ENCODE measurements around the gene SLC34A2.

The SLC34A2 gene

GRCh38 chr4:25703731-25704388 is 48.2 kb downstream of the SLC34A2 start:
- no peak for TF ChIP-seq PAX5 (IDR thresholded peaks at IDR 0.05; ENCODE audit: insufficient read depth, low read length, severe bottlenecking)
- no peak for TF ChIP-seq TAF1 (IDR thresholded peaks at IDR 0.05; ENCODE audit: low read depth, low read length)
- no peak for TF ChIP-seq POLR2A (IDR thresholded peaks at IDR 0.05; ENCODE audit: low read depth, low read length)
- no peak for TF ChIP-seq POU2F2 (IDR thresholded peaks at IDR 0.05; ENCODE audit: low read depth, low read length)
- TF ChIP-seq POLR2AphosphoS5 (IDR thresholded peaks at IDR 0.05; ENCODE audit: low read depth, low read length): no peak
- no peak for TF ChIP-seq SPI1 (IDR thresholded peaks at IDR 0.05; ENCODE audit: low read depth, low read length)
- DNase-seq (ENCODE audit: insufficient read length, low spot score) (no peak), FAIRE-seq (no peak)

DNA sequence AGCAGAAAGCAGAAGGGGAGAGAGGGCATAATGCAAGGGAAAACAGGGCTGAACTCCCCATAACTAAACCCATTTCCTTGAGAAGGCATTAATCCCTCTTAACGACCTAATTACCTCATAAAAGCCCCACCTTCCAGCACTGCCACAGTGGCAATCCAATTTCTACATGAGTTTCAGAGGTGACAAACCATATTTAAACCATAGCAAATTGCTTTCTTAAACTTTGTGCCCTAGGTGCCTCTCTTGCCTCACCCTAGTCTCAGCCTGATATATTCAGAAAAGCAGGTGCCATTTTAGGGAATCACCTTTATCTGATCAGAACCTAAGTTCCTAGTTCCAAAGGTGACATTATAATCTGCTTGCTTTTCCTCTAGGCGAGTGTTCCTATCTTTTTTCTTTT is 48.9 kb downstream of the SLC34A2 start:
- TF ChIP-seq SPI1 (IDR thresholded peaks at IDR 0.05; ENCODE audit: low read depth, low read length) (no peak), POLR2AphosphoS5 (IDR thresholded peaks at IDR 0.05; ENCODE audit: low read depth, low read length) (no peak), POLR2A (IDR thresholded peaks at IDR 0.05; ENCODE audit: low read depth, low read length) (no peak), TAF1 (IDR thresholded peaks at IDR 0.05; ENCODE audit: low read depth, low read length) (no peak), PAX5 (IDR thresholded peaks at IDR 0.05; ENCODE audit: insufficient read depth, low read length, severe bottlenecking) (no peak)
- no peak for DNase-seq (ENCODE audit: insufficient read length, low spot score)
- FAIRE-seq: no peak

GRCh38 chr4:25710637-25711036 is 55.0 kb downstream of the SLC34A2 start:
- no peak for DNase-seq (ENCODE audit: insufficient read length, low spot score)
- no peak for FAIRE-seq
- TF ChIP-seq TAF1 (IDR thresholded peaks at IDR 0.05; ENCODE audit: low read depth, low read length) (no peak), POLR2A (IDR thresholded peaks at IDR 0.05; ENCODE audit: low read depth, low read length) (no peak), PAX5 (IDR thresholded peaks at IDR 0.05; ENCODE audit: insufficient read depth, low read length, severe bottlenecking) (no peak), POU2F2 (IDR thresholded peaks at IDR 0.05; ENCODE audit: low read depth, low read length) (no peak), SPI1 (IDR thresholded peaks at IDR 0.05; ENCODE audit: low read depth, low read length) (no peak), POLR2AphosphoS5 (IDR thresholded peaks at IDR 0.05; ENCODE audit: low read depth, low read length) (no peak)

- TF ChIP-seq POU2F2 (IDR thresholded peaks at IDR 0.05; ENCODE audit: low read depth, low read length) (no peak), POLR2A (IDR thresholded peaks at IDR 0.05; ENCODE audit: low read depth, low read length) (no peak), TAF1 (IDR thresholded peaks at IDR 0.05; ENCODE audit: low read depth, low read length) (no peak), POLR2AphosphoS5 (IDR thresholded peaks at IDR 0.05; ENCODE audit: low read depth, low read length) (no peak), SPI1 (IDR thresholded peaks at IDR 0.05; ENCODE audit: low read depth, low read length) (no peak), PAX5 (IDR thresholded peaks at IDR 0.05; ENCODE audit: insufficient read depth, low read length, severe bottlenecking) (no peak)
- DNase-seq (ENCODE audit: insufficient read length, low spot score) (no peak), FAIRE-seq (no peak)
Observed at GRCh38 chr4:25712611-25713010, 57.0 kb downstream of the SLC34A2 start.

DNA sequence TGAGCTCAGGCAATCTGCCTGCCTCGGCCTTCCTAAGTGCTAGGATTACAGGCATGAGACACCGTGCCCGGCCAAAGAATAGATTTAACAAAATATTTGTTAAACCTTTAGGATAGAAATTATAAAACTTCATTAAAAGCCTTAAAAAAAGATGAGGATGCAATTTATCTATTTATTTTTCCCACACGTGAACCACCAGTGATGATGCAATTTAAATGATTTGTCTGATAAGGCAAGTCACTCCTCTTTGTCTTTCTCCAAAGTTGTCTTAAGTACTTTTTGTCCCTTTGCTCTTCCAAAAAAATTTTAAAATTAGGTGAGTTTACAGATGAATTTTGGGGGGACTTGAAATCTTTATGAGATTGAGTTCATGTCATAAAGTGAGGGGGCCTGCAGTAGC is 58.2 kb downstream of the SLC34A2 start:
- FAIRE-seq (no peak), DNase-seq (ENCODE audit: insufficient read length, low spot score) (no peak)
- TF ChIP-seq PAX5 (IDR thresholded peaks at IDR 0.05; ENCODE audit: insufficient read depth, low read length, severe bottlenecking) (no peak), SPI1 (IDR thresholded peaks at IDR 0.05; ENCODE audit: low read depth, low read length) (no peak), POLR2A (IDR thresholded peaks at IDR 0.05; ENCODE audit: low read depth, low read length) (no peak), POLR2AphosphoS5 (IDR thresholded peaks at IDR 0.05; ENCODE audit: low read depth, low read length) (no peak), TAF1 (IDR thresholded peaks at IDR 0.05; ENCODE audit: low read depth, low read length) (no peak), POU2F2 (IDR thresholded peaks at IDR 0.05; ENCODE audit: low read depth, low read length) (no peak)

GRCh38 chr4:25722964-25723363 is 67.3 kb downstream of the SLC34A2 start:
- TF ChIP-seq SPI1 (IDR thresholded peaks at IDR 0.05; ENCODE audit: low read depth, low read length): no peak
- TF ChIP-seq TAF1 (IDR thresholded peaks at IDR 0.05; ENCODE audit: low read depth, low read length): no peak
- no peak for TF ChIP-seq POU2F2 (IDR thresholded peaks at IDR 0.05; ENCODE audit: low read depth, low read length)
- no peak for TF ChIP-seq POLR2A (IDR thresholded peaks at IDR 0.05; ENCODE audit: low read depth, low read length)
- TF ChIP-seq PAX5 (IDR thresholded peaks at IDR 0.05; ENCODE audit: insufficient read depth, low read length, severe bottlenecking): no peak
- TF ChIP-seq POLR2AphosphoS5 (IDR thresholded peaks at IDR 0.05; ENCODE audit: low read depth, low read length): no peak
- FAIRE-seq: no peak
- DNase-seq (ENCODE audit: insufficient read length, low spot score): no peak

DNA sequence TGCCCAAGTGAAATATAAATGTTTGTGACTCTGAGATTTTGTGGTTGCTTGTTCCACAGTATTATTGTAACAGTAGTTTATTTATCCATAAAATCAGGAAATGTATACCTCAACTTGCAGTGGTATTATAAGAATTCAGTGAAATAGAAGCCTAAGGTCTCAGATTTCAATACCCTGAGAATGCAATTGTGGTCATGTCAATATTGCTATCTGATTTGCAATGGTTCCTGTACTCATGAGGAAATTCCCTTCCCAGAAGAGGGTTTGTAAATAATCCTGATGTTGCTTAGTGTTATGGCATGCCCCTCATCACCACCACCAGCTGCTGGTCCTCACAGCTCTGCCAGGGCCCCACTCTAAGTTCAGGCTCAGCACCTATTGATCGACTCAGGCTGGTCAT is 67.8 kb downstream of the SLC34A2 start:
- TF ChIP-seq POU2F2 (IDR thresholded peaks at IDR 0.05; ENCODE audit: low read depth, low read length) (no peak), SPI1 (IDR thresholded peaks at IDR 0.05; ENCODE audit: low read depth, low read length) (no peak), PAX5 (IDR thresholded peaks at IDR 0.05; ENCODE audit: insufficient read depth, low read length, severe bottlenecking) (no peak), POLR2AphosphoS5 (IDR thresholded peaks at IDR 0.05; ENCODE audit: low read depth, low read length) (no peak), POLR2A (IDR thresholded peaks at IDR 0.05; ENCODE audit: low read depth, low read length) (no peak), TAF1 (IDR thresholded peaks at IDR 0.05; ENCODE audit: low read depth, low read length) (no peak)
- no peak for FAIRE-seq
- DNase-seq (ENCODE audit: insufficient read length, low spot score): no peak

DNA sequence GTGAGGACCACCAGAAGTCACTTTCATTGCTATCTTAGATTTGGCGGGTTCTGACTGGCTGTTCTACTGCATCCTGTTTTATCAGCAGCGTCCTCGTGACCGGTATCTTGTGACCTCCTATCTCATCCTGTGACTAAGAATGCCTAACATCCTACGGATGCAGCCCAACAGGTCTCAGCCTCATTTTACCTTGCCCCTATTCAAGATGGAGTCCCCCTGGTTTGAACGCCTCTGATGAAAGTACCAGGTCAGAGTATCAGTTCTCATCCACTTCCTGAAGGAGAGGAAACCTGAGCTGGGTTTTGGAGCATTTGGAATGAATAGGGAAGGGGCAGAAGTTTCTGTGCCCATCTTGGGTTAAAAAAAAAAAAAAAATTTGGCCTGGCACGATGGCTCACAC is 70.2 kb downstream of the SLC34A2 start:
- no peak for FAIRE-seq
- DNase-seq (ENCODE audit: insufficient read length, low spot score): no peak
- TF ChIP-seq POLR2A (IDR thresholded peaks at IDR 0.05; ENCODE audit: low read depth, low read length) (no peak), SPI1 (IDR thresholded peaks at IDR 0.05; ENCODE audit: low read depth, low read length) (no peak), TAF1 (IDR thresholded peaks at IDR 0.05; ENCODE audit: low read depth, low read length) (no peak), PAX5 (IDR thresholded peaks at IDR 0.05; ENCODE audit: insufficient read depth, low read length, severe bottlenecking) (no peak), POLR2AphosphoS5 (IDR thresholded peaks at IDR 0.05; ENCODE audit: low read depth, low read length) (no peak), POU2F2 (IDR thresholded peaks at IDR 0.05; ENCODE audit: low read depth, low read length) (no peak)

DNA sequence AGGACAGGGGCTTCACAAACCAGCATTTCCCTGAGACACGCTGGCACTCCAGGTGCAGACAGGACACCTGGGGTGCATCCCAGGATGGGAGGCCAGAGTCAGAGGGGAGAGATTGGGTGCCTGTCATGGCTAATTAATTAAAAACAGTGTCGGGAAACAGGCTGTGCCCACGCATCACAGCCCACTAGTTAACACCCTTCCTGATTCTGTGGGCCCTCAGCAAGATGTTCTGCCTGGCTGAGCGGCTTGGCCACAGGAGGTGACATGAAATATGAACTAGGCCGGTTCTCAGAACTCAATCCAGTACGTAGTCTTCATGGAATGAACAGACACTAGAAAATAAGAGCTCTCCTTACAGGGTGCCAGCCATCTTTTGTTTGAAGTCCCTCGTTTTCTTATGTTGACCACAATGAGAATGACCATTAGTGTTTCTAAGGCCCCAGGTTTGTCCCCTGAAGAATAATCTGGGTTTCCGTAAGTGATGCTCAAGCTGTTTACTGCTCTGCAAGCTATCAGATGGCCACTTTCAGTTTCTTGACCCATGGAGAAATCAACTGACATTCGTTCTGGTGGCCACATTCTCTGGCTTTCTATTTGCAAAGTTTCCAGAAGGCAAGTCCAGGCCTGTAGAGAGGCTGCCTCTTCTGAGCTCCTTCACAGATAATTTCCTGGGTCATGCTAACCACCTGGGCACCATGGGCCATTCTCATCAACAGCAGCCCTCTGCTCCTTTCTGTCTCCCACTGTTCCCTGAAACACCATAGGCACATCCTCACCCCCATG is 72.3 kb downstream of the SLC34A2 start:
- DNase-seq (ENCODE audit: insufficient read length, low spot score) (no peak), FAIRE-seq (peak; percentile 13)
- TF ChIP-seq PAX5 (IDR thresholded peaks at IDR 0.05; ENCODE audit: insufficient read depth, low read length, severe bottlenecking): no peak

All from GM12891 (cell line).